ENCODE results near the gene HDAC4. TPM values are rescaled to one million over a fixed set of nuclear protein-coding genes. Genes with fewer than 3 reads are reported as not detected.

The HDAC4 gene
- total RNA-seq, 2 experiments from 2014 or later, result 22.6 to 24.5 TPM

GRCh38 chr2:239153806-239154591, 246.8 kb downstream of the HDAC4 start:
- TF ChIP-seq, protein P1, sequence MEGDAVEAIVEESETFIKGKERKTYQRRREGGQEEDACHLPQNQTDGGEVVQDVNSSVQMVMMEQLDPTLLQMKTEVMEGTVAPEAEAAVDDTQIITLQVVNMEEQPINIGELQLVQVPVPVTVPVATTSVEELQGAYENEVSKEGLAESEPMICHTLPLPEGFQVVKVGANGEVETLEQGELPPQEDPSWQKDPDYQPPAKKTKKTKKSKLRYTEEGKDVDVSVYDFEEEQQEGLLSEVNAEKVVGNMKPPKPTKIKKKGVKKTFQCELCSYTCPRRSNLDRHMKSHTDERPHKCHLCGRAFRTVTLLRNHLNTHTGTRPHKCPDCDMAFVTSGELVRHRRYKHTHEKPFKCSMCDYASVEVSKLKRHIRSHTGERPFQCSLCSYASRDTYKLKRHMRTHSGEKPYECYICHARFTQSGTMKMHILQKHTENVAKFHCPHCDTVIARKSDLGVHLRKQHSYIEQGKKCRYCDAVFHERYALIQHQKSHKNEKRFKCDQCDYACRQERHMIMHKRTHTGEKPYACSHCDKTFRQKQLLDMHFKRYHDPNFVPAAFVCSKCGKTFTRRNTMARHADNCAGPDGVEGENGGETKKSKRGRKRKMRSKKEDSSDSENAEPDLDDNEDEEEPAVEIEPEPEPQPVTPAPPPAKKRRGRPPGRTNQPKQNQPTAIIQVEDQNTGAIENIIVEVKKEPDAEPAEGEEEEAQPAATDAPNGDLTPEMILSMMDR (IDR thresholded peaks at IDR 0.05), result no peak
- no peak for ATAC-seq
- no peak for DNase-seq
- Mint-ChIP-seq H3K4me3 (no peak overlapping the region), H3K4me1 (ENCODE audit: low read depth) (peaks cover 14% of the 10 kb centered on the region), H3K27me3 (no peaks in the 10 kb centered on the region), H3K9me3 (peaks cover 3% of the 10 kb centered on the region), H3K36me3 (ENCODE audit: low read depth) (peaks cover 42% of the 10 kb centered on the region), H3K27ac (no peak overlapping the region)
- intact Hi-C loops (cut with micrococcal nuclease), result no loop called here
- ChIA-PET POLR2A (no interaction called here), CTCF (no interaction called here)

DNA sequence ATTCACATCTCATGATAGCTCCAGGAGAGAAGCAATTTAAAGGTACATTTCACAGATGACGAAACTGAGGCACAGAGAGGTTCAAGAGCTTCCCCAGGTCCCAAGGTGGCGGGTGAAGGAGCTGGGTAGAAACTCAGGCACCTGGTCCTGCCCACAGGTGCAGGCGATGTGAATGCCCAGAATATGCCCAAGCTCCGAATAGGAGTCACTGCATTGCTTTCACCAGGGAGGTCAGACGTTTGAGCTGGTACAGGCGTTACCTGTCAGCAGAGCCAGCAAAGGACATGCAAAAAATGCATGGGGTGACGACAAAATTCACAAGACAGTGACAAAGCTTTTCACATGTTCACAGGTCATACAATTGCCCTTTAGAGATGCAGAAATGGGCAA, 247.9 kb downstream of the HDAC4 start:
- TF ChIP-seq, protein P1 (IDR thresholded peaks at IDR 0.05), result no peak
- H3K27ac Mint-ChIP-seq, result no peak overlapping the region
- peaks cover 12% of the 10 kb centered on the region for H3K4me1 Mint-ChIP-seq (ENCODE audit: low read depth)
- ATAC-seq (no peak), DNase-seq (no peak)
- H3K9me3 Mint-ChIP-seq, result peaks cover 3% of the 10 kb centered on the region
- no peak overlapping the region for H3K4me3 Mint-ChIP-seq
- ChIA-PET POLR2A (no interaction called here), CTCF (no interaction called here)
- intact Hi-C loops (cut with micrococcal nuclease), result no loop called here
- no peaks in the 10 kb centered on the region for H3K27me3 Mint-ChIP-seq
- peaks cover 46% of the 10 kb centered on the region for H3K36me3 Mint-ChIP-seq (ENCODE audit: low read depth)

GRCh38 chr2:239152239-239152915, 248.4 kb downstream of the HDAC4 start:
- intact Hi-C loops (cut with micrococcal nuclease), result no loop called here
- Mint-ChIP-seq H3K27ac (no peak overlapping the region), H3K36me3 (ENCODE audit: low read depth) (peaks cover 48% of the 10 kb centered on the region)

GRCh38 chr2:239151201-239152131, 249.4 kb downstream of the HDAC4 start:
- H3K27me3 Mint-ChIP-seq, result no peaks in the 10 kb centered on the region
- intact Hi-C loops (cut with micrococcal nuclease), result no loop called here
- DNase-seq, result no peak
- CTCF ChIA-PET, result no interaction called here
- TF ChIP-seq, protein P1 (IDR thresholded peaks at IDR 0.05), result no peak
- H3K4me3 Mint-ChIP-seq, result no peak overlapping the region
- H3K27ac Mint-ChIP-seq, result peak overlapping the region; percentile 55
- ATAC-seq, result no peak
- peaks cover 12% of the 10 kb centered on the region for H3K4me1 Mint-ChIP-seq (ENCODE audit: low read depth)
- peaks cover 3% of the 10 kb centered on the region for H3K9me3 Mint-ChIP-seq
- H3K36me3 Mint-ChIP-seq (ENCODE audit: low read depth), result peaks cover 48% of the 10 kb centered on the region
- POLR2A ChIA-PET, result no interaction called here

More at GRCh38 chr2:239152239-239152915, 248.4 kb downstream of the HDAC4 start:
- ChIA-PET POLR2A (no interaction called here), CTCF (no interaction called here)
- H3K4me1 Mint-ChIP-seq (ENCODE audit: low read depth), result peaks cover 12% of the 10 kb centered on the region
- H3K9me3 Mint-ChIP-seq, result peaks cover 3% of the 10 kb centered on the region
- no peaks in the 10 kb centered on the region for H3K27me3 Mint-ChIP-seq
- ATAC-seq, result no peak
- TF ChIP-seq, protein P1 (IDR thresholded peaks at IDR 0.05), result no peak
- DNase-seq, result no peak
- H3K4me3 Mint-ChIP-seq, result no peak overlapping the region

All from activated CD8-positive, alpha-beta T cell treated with anti-CD3 and anti-CD28 coated beads for 36 hours (primary cell).